ENCODE data around the gene FUT7. TPM values are rescaled to one million over a fixed set of nuclear protein-coding genes. Genes with fewer than 3 reads are reported as not detected.
A peak's percentile ranks its signal among the peaks of the same experiment; 100 is the strongest.

Gene FUT7
- total RNA-seq, 1 donor: not detected

DNA sequence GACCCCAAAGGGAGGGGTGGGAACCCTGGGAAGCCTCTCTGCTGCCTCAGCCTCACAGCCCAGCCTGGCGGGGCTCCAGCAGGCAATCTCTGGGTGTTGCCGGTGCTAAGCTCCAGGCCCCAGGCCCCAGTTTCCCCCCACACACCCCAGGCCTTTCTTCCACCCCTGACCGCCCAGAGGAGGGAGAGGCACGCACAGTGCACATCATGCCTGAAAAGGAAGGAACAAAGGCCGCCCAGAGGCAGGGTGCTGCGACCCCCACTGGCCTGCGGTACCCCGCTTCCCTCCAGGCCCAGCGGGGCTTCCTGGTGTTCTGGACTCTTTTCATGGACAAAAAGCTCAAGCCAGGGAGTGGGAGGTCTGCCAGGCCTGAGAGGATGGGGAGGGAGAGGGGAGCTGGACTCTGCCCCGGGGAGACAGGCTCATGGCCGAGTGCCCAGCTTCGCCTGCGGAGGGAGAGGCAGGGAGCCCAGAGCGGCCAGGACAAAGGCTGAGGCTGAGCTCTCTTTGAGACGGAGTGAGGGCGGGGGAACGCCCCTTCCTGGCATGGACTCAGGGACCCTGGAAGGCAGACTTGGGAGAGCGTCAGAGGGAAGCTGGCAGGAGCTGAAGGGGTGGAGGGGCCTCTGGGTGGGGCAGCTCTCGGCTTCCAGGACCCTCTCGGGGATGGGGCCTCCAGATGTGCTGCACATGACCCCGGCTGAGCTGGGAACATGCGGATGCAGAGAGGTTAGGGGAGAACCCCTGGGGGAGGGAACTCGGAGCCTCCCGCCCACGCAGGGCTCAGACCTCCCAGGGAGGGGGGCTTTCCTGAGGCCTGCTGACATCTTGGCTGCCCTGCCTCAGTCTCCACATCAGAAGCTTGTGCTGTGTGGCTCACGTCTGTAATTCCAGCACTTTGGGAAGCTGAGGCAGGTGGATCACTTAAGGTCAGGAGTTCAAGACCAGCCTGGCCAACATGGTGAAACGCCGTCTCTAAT lies 23.8 kb upstream of the FUT7 start:
- Histone ChIP-seq H2AFZ (ENCODE audit: low read length) (no peak overlapping the region), H3K9me3 (ENCODE audit: low read depth, low read length) (no peaks in the 10 kb centered on the region), H3K4me3 (ENCODE audit: insufficient read depth, low read length) (no peak overlapping the region), H4K20me1 (ENCODE audit: insufficient read depth, low read length) (no peaks in the 10 kb centered on the region), H3K27ac (ENCODE audit: low read depth, low read length) (no peak overlapping the region), H3K36me3 (ENCODE audit: insufficient read depth, low read length) (no peaks in the 10 kb centered on the region), H3K4me2 (ENCODE audit: insufficient read depth, low read length) (no peak overlapping the region), H3K27me3 (ENCODE audit: insufficient read depth, low read length) (peaks cover 38% of the 10 kb centered on the region), H3K4me1 (ENCODE audit: insufficient read depth, low read length) (no peaks in the 10 kb centered on the region), H3K79me2 (ENCODE audit: insufficient read depth, low read length) (no peaks in the 10 kb centered on the region)
- DNase-seq (ENCODE audit: insufficient read length, low spot score, missing footprints): peak; percentile 98
- TF ChIP-seq, protein P1, sequence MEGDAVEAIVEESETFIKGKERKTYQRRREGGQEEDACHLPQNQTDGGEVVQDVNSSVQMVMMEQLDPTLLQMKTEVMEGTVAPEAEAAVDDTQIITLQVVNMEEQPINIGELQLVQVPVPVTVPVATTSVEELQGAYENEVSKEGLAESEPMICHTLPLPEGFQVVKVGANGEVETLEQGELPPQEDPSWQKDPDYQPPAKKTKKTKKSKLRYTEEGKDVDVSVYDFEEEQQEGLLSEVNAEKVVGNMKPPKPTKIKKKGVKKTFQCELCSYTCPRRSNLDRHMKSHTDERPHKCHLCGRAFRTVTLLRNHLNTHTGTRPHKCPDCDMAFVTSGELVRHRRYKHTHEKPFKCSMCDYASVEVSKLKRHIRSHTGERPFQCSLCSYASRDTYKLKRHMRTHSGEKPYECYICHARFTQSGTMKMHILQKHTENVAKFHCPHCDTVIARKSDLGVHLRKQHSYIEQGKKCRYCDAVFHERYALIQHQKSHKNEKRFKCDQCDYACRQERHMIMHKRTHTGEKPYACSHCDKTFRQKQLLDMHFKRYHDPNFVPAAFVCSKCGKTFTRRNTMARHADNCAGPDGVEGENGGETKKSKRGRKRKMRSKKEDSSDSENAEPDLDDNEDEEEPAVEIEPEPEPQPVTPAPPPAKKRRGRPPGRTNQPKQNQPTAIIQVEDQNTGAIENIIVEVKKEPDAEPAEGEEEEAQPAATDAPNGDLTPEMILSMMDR (IDR thresholded peaks at IDR 0.05; ENCODE audit: extremely low read depth, low read depth, low read length): no peak

DNA sequence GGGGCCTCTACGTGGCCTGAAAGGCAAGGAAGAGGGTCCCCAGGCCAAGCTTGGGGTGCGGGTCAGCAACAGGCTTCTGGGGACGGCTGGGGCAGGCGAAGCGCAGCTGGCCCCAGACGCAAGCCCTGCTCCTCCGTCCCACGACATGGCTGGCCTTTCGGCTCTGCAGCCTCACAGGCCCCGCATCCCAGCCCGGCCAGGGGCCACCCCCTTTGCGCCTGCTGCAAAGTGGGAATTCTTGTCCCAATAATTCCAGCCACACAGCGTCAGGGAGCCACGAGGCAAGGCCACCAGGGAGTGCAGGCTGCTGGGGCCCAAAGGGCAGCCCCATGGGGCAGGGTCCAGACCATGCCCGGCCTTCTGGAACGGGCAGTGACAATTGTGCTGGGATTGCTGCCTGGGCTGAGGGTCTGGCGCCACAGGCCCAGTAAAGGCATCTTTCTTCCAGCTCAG lies 23.1 kb upstream of the FUT7 start:
- Histone ChIP-seq H3K4me3 (ENCODE audit: insufficient read depth, low read length) (no peak overlapping the region), H3K4me1 (ENCODE audit: insufficient read depth, low read length) (no peaks in the 10 kb centered on the region), H3K27ac (ENCODE audit: low read depth, low read length) (no peak overlapping the region), H3K79me2 (ENCODE audit: insufficient read depth, low read length) (no peaks in the 10 kb centered on the region), H3K9me3 (ENCODE audit: low read depth, low read length) (no peaks in the 10 kb centered on the region), H4K20me1 (ENCODE audit: insufficient read depth, low read length) (no peaks in the 10 kb centered on the region), H3K27me3 (ENCODE audit: insufficient read depth, low read length) (peaks cover 42% of the 10 kb centered on the region), H3K36me3 (ENCODE audit: insufficient read depth, low read length) (no peaks in the 10 kb centered on the region), H3K4me2 (ENCODE audit: insufficient read depth, low read length) (no peak overlapping the region), H2AFZ (ENCODE audit: low read length) (no peak overlapping the region)
- DNase-seq (ENCODE audit: insufficient read length, low spot score, missing footprints): no peak
- TF ChIP-seq, protein P1 (IDR thresholded peaks at IDR 0.05; ENCODE audit: extremely low read depth, low read depth, low read length): no peak

DNA sequence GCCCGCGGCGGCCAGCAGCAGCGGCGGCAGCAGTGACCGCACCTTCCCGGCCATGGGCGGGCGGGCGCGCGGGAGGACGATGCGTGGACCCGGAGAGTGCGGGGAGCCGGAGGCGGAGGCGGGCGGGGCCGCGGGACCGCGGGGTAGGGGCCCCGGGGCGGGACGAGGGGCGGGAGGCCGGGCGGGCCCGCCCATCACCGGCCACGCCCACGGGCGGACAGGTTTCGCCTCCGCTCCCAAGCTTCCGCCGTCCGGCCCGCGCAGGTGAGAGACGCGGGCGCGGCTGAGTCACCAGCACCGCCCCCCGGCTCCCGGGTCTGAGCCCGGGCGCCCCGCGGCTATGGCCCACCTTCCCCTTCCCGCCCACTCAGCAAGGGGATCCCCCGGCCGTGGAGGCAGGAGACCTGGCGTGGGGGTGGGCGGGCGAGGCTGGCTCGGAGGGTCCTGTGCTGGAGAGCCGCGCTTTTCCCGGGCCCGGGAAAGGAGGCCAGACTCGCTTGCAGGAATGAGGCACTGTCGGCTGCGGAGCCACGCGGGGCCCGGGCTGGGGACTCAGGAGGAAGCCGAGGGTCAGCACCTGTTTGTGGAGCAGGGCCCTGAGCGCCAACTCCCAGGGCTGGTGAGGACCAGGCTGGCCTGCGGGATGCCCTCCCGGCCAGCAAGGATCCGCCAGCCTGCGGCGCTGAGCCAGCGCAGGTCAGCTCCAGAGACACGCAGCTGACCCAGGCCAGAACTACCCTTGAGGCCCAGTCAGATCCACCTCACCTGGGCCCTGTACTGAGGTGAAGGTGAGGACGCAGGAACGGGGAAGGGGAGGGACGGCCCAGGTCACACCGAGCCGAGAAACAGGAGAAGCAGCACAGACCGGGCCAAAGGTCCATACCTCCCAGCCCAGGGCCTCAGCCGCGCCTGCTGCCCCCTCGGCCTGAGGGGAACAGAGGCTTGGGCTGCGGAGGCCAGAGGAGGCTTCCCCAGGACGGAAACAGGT lies 22.4 kb upstream of the FUT7 start, which contains the start of gene ENTPD2:
TSS of gene ENTPD2 (minus strand) at position 118 of the 988 bp plus-strand sequence. CDS start at position 54, 64 bp downstream.
- Histone ChIP-seq H4K20me1 (ENCODE audit: insufficient read depth, low read length) (peaks cover 4% of the 10 kb centered on the region), H3K9me3 (ENCODE audit: low read depth, low read length) (no peaks in the 10 kb centered on the region), H3K27me3 (ENCODE audit: insufficient read depth, low read length) (peaks cover 49% of the 10 kb centered on the region), H3K4me2 (ENCODE audit: insufficient read depth, low read length) (no peak within 1 kb of the TSS), H2AFZ (ENCODE audit: low read length) (no peak within 1 kb of the TSS), H3K36me3 (ENCODE audit: insufficient read depth, low read length) (no peaks in the 10 kb centered on the region), H3K79me2 (ENCODE audit: insufficient read depth, low read length) (no peaks in the 10 kb centered on the region), H3K27ac (ENCODE audit: low read depth, low read length) (no peak within 1 kb of the TSS), H3K4me1 (ENCODE audit: insufficient read depth, low read length) (no peaks in the 10 kb centered on the region), H3K4me3 (ENCODE audit: insufficient read depth, low read length) (no peak within 1 kb of the TSS)
- no peak for DNase-seq (ENCODE audit: insufficient read length, low spot score, missing footprints)
- TF ChIP-seq, protein P1 (IDR thresholded peaks at IDR 0.05; ENCODE audit: extremely low read depth, low read depth, low read length): no peak

Data from osteoblast (primary cell).